SU-DHL-6 (cell line): Measurements from ENCODE around the gene MMP17.

Experiments
- EZH2phosphoT487 ChIP-seq: fragments of 200-600 bp; sonication (generic), shearing (Covaris generic); conservative IDR thresholded peaks from 2 replicates; pipeline ENCODE4 v1.6.1; 2018; ENCODE audit warnings: mild to moderate bottlenecking, antibody characterized with exemption, low read length, moderate library complexity, mixed read lengths
- TF ChIP-seq, protein P1 (sequence below): fragments of 200-600 bp; sonication (generic); IDR thresholded peaks from one replicate; pipeline ENCODE4 v1.5.1; 2017; ENCODE audit warnings: antibody characterized with exemption, mild to moderate bottlenecking, low read length, moderate library complexity; ENCODE audit not compliant: insufficient read depth, poor library complexity, severe bottlenecking

DNA sequence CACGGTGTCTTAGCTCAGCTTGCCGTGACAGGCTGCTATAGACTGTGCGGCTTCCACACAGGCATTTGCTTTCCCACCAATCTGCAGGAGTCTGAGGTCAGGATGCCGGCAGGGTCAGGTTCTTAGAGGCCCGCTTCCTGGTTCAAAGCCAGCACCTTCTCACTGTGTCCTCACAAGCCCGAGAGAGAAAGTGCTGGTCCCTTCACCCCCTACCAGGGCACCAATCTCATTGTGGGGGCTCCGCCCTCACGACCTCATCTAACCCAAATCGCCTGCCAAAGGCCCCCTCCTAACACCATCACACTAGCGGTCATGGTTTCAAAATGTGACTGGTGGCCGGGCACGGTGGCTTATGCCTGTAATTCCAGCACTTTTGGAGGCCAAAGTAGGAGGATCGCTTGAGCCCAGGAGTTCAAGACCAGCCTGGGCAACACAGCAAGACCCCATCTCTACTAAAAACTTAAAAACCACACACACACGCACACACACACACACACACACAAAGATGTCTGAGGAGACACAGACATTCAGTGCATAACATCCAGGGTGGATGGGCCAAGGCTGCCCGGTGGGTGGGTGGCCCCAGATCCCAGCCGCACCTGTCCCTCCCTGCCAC, 26.8 kb downstream of the MMP17 start:
- no peak for TF ChIP-seq EZH2phosphoT487
- TF ChIP-seq, protein P1, sequence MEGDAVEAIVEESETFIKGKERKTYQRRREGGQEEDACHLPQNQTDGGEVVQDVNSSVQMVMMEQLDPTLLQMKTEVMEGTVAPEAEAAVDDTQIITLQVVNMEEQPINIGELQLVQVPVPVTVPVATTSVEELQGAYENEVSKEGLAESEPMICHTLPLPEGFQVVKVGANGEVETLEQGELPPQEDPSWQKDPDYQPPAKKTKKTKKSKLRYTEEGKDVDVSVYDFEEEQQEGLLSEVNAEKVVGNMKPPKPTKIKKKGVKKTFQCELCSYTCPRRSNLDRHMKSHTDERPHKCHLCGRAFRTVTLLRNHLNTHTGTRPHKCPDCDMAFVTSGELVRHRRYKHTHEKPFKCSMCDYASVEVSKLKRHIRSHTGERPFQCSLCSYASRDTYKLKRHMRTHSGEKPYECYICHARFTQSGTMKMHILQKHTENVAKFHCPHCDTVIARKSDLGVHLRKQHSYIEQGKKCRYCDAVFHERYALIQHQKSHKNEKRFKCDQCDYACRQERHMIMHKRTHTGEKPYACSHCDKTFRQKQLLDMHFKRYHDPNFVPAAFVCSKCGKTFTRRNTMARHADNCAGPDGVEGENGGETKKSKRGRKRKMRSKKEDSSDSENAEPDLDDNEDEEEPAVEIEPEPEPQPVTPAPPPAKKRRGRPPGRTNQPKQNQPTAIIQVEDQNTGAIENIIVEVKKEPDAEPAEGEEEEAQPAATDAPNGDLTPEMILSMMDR, result no peak
